ENCODE measurements around the gene NELL1.

The NELL1 gene

DNA sequence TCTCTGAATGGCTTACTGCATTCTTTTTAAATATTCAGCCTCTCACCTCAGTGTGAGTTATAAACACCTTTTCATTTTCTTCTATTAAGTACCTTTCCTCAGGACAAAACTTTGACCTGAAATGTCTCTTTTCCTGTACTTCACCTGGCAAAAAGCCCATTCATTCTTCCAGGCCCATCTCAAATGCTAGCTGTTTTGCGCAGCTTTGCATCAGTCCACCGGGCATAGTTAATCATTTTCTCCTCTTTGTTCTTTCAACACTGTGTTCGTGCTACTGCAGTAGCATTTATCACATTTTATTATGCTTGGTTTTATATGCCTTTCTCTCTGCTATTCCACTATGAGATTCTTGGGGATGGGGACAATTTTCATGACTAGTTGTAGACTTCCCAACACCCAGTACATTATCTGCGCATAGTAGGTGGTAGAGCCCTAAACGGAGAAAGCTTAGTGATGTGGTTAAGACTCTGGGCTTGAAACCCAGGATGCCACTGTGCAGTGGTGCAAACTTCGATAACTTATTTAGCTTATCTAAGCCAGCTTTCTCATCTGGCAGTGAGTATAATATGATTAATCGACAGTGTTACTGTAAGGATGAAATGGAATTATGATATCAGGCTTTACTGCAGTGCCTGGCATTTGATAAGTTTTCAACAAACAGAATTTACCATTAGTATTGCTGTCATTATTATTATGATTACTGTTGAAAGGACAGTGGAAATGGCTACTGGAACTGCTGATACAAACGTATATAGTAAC, 695.7 kb downstream of the NELL1 start:
- TF ChIP-seq, protein P1, sequence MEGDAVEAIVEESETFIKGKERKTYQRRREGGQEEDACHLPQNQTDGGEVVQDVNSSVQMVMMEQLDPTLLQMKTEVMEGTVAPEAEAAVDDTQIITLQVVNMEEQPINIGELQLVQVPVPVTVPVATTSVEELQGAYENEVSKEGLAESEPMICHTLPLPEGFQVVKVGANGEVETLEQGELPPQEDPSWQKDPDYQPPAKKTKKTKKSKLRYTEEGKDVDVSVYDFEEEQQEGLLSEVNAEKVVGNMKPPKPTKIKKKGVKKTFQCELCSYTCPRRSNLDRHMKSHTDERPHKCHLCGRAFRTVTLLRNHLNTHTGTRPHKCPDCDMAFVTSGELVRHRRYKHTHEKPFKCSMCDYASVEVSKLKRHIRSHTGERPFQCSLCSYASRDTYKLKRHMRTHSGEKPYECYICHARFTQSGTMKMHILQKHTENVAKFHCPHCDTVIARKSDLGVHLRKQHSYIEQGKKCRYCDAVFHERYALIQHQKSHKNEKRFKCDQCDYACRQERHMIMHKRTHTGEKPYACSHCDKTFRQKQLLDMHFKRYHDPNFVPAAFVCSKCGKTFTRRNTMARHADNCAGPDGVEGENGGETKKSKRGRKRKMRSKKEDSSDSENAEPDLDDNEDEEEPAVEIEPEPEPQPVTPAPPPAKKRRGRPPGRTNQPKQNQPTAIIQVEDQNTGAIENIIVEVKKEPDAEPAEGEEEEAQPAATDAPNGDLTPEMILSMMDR (conservative IDR thresholded peaks at IDR 0.05; ENCODE audit: control insufficient read depth, insufficient read depth, low read depth, low read length), result no peak
- no peak overlapping the region for H3K4me3 ChIP-seq (ENCODE audit: control insufficient read depth, low read depth, low read length)

DNA sequence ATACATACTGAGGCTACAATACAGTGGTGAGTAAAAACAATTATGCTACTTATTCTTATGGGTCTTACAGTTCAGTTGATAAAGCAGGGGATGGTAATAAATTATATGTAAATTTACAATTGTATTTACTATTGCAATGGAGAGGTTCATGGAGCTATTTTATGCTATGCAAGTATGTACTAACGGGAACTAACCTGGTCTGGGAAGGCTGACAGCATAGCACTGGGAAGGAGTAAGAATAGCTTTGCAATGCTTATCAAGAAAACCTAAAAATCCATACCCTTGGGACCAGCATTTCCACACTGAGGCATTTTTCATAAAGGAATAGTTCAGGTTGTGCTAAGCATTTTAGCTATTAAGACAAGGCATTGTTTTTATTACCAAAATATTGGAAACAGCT, 700.6 kb downstream of the NELL1 start:
- DNase-seq (ENCODE audit: low read depth), result no peak
- TF ChIP-seq, protein P1 (conservative IDR thresholded peaks at IDR 0.05; ENCODE audit: control insufficient read depth, insufficient read depth, low read depth, low read length), result no peak
- H3K4me3 ChIP-seq (ENCODE audit: control insufficient read depth, low read depth, low read length), result no peak overlapping the region

More for the DNA sequence above, 695.7 kb downstream of the NELL1 start:
- DNase-seq (ENCODE audit: low read depth), result no peak

DNA sequence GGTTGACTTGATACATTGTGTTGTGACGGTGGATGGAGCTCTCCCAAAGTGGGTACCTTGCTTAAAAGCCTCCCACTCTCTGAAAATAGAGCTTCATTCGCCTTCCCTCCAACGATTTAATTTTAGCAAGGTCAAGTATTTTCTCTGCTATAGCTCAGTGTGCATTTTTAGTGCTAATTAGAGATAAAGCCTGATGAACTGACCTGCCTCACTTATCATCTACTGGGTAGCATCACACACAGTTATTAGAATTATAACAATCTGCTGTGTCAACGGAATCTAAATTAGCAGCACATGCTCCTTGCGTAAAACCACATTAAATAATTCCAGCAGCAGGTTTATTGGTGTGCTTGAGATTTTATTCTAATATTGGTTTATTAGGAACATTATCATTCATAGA, 701.7 kb downstream of the NELL1 start:
- H3K4me3 ChIP-seq (ENCODE audit: control insufficient read depth, low read depth, low read length), result no peak overlapping the region
- DNase-seq (ENCODE audit: low read depth), result no peak
- TF ChIP-seq, protein P1 (conservative IDR thresholded peaks at IDR 0.05; ENCODE audit: control insufficient read depth, insufficient read depth, low read depth, low read length), result no peak

DNA sequence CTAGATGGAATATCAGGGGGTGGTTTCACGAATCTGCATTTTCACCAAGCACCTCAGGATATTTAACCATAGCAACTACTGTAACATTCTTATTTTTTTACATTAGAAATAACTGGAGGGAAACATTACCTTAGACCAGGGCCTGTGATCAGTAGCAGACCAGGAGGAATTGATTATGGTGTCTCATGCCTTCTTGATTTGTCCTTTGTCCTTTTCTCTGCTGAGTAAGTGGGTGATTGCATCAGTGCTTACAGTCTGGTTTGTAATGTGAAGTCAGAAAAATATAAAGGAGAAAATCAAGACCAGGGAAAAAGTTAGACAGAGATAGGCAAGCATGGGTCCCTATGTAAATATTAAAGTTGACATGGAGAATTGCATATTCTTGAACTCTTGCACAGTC, 703.3 kb downstream of the NELL1 start:
- TF ChIP-seq, protein P1 (conservative IDR thresholded peaks at IDR 0.05; ENCODE audit: control insufficient read depth, insufficient read depth, low read depth, low read length), result no peak
- no peak overlapping the region for H3K4me3 ChIP-seq (ENCODE audit: control insufficient read depth, low read depth, low read length)
- no peak for DNase-seq (ENCODE audit: low read depth)

DNA sequence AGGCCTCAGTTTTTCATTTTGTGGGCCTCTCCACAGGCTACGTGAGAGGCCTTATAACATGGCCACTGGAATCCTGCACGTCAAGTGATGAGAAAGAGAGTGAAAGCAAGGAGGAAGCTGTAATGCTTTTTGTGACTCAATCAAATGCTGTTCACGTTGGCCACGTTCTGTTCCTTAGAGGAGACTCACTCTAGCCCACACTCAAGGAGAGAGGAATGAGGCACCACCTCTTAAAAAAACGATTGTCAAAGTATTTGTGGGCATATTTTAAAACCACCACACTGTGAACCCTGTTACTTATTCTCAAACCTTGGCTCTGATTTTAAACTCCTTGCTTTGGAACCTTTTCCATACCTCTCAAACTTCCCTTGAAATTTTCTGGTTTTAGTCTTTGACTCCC, 705.0 kb downstream of the NELL1 start:
- DNase-seq (ENCODE audit: low read depth), result no peak
- no peak overlapping the region for H3K4me3 ChIP-seq (ENCODE audit: control insufficient read depth, low read depth, low read length)
- TF ChIP-seq, protein P1 (conservative IDR thresholded peaks at IDR 0.05; ENCODE audit: control insufficient read depth, insufficient read depth, low read depth, low read length), result no peak

DNA sequence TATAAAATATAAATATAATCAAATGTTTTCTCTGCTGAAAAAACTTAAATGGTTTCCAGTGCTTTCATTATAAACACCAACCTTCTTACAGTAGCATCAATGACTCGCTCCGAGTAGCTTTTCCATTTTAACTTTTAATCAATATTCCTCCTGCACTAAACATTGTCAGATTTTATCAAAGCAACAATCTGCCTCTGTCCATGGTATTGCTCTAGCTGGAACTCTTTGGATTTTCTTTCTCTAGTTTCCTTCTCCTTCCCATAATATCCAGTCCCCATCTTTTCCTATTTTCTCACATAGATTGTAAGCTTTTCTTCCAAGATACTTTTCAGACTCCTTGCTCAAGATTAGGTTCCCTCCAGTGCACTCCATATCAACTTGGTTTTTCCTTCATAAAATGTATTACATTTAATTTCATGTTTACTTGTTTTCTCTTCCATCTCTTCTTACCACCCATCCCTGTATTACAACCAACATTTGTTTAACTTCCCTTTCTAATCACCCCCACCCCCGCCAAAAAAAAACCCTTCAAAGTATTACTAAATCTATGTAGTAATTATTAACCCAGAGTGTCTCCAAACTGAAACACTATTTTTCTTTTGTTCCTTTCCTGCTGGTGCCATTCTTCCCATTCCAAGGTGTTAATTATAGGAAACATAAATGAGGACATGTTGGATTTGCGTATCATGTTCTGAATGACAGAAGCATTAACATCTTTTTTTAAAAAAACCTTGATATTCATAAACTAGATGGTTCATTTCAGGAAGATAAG, 716.5 kb downstream of the NELL1 start:
- no peak overlapping the region for H3K4me3 ChIP-seq (ENCODE audit: control insufficient read depth, low read depth, low read length)
- DNase-seq (ENCODE audit: low read depth), result no peak
- TF ChIP-seq, protein P1 (conservative IDR thresholded peaks at IDR 0.05; ENCODE audit: control insufficient read depth, insufficient read depth, low read depth, low read length), result no peak
